Mucosa of gallbladder (tissue), 1 donor: ENCODE data around the gene NDUFB10. TPM values are rescaled to one million over a fixed set of nuclear protein-coding genes. Genes with fewer than 3 reads are reported as not detected.
A peak's percentile ranks its signal among the peaks of the same experiment; 100 is the strongest.
"Not testable (repeated sequence)": the region's sequence is repeated elsewhere in the genome, so short reads cannot be mapped to it uniquely, and the experiment has no call there.

Experiments used
- DNase-seq: peaks from one replicate; pipeline ENCODE4 v3.0.0-alpha.2; 2020; ENCODE audit warnings: low spot score
- total RNA-seq: library from RNA; stranded (reverse); gene quantifications from one replicate; pipeline ENCODE4 v1.2.1, GENCODE V29; 2021
- donor health status: DM: no; HTN: no; CAD: no.

NDUFB10 gene
- total RNA-seq, 1 donor from 2014 or later: 145 TPM

- no peak for DNase-seq
Observed at GRCh38 chr16:1946495-1947368, 12.6 kb upstream of the NDUFB10 start.

GRCh38 chr16:1947369-1947670, 12.0 kb upstream of the NDUFB10 start:
- no peak for DNase-seq

GRCh38 chr16:1949507-1949906, 9.8 kb upstream of the NDUFB10 start:
- no peak for DNase-seq

- DNase-seq: no peak
Observed at GRCh38 chr16:1950047-1950446, 9.3 kb upstream of the NDUFB10 start.

GRCh38 chr16:1950559-1950958, 8.8 kb upstream of the NDUFB10 start:
- no peak for DNase-seq

- no peak for DNase-seq
Observed at GRCh38 chr16:1953734-1954133, 5.6 kb upstream of the NDUFB10 start.

GRCh38 chr16:1957434-1958142, 1.8 kb upstream of the NDUFB10 start:
- DNase-seq: not testable (repeated sequence)

- DNase-seq: not testable (repeated sequence)
Observed at GRCh38 chr16:1958143-1958491, 1.2 kb upstream of the NDUFB10 start.

- no peak for DNase-seq
Observed at GRCh38 chr16:1958715-1959268, 546 bp upstream of the NDUFB10 start.

- no peak for DNase-seq
Observed at GRCh38 chr16:1960665-1961630, 1.6 kb downstream of the NDUFB10 start.

- no peak for DNase-seq
Observed at GRCh38 chr16:1961651-1962067, 2.3 kb downstream of the NDUFB10 start.

- DNase-seq: not testable (repeated sequence)
Observed at GRCh38 chr16:1962161-1963153, 3.1 kb downstream of the NDUFB10 start.

GRCh38 chr16:1963806-1964505, 4.6 kb downstream of the NDUFB10 start:
- DNase-seq: no peak

- DNase-seq: peak; percentile 99
Observed at GRCh38 chr16:1964506-1965395, 5.4 kb downstream of the NDUFB10 start, which contains the start of gene RPS2. Gene RPS2 (minus strand): TSS chr16:1964826. CDS start chr16:1964625, 201 bp downstream.

GRCh38 chr16:1965396-1966001, 6.2 kb downstream of the NDUFB10 start:
- DNase-seq: no peak

GRCh38 chr16:1966460-1966859, 7.1 kb downstream of the NDUFB10 start, which contains the start of gene RNF151:
Gene RNF151 (plus strand): TSS chr16:1966856. CDS start chr16:1966882, 26 bp downstream.
- DNase-seq: no peak

GRCh38 chr16:1968146-1968953, 9.0 kb downstream of the NDUFB10 start:
- DNase-seq: no peak
